ENCODE data around the gene TRPV4. TPM values are rescaled to one million over a fixed set of nuclear protein-coding genes. Genes with fewer than 3 reads are reported as not detected.
A peak's percentile ranks its signal among the peaks of the same experiment; 100 is the strongest.

The TRPV4 gene
- total RNA-seq, 4 donors from 2014 or later, result 0.34 to 0.55 TPM; not detected in 2

DNA sequence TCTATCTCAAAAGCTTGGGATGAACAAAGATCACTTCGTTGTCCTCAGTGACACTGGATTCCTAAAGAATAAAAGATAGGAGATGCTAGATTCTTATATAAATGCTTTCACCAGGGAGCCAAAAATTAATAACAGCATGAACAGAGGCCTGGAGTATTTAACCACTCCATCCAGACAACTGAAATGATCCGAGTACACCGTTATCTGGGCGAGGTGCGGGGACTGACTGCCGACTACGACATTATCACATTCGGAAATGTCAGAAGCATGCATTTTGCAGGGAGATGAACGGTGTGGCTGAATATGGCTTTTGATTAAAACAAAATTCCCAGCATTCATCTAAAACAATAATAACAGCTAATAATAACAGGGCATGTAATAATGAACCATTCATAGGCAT, 56.6 kb downstream of the TRPV4 start:
- Histone ChIP-seq H3K4me3 (no peak overlapping the region), H3K9me3 (no peaks in the 10 kb centered on the region), H3K36me3 (no peaks in the 10 kb centered on the region), H3K4me1 (no peaks in the 10 kb centered on the region), H3K27me3 (no peaks in the 10 kb centered on the region), H3K27ac (no peak overlapping the region)
- intact Hi-C loops (cut with DNase I; ENCODE audit: low total_unique reads), result no loop called here
- no peak for DNase-seq
- no peak for TF ChIP-seq POLR2A (IDR thresholded peaks at IDR 0.05)
- TF ChIP-seq, protein P1, sequence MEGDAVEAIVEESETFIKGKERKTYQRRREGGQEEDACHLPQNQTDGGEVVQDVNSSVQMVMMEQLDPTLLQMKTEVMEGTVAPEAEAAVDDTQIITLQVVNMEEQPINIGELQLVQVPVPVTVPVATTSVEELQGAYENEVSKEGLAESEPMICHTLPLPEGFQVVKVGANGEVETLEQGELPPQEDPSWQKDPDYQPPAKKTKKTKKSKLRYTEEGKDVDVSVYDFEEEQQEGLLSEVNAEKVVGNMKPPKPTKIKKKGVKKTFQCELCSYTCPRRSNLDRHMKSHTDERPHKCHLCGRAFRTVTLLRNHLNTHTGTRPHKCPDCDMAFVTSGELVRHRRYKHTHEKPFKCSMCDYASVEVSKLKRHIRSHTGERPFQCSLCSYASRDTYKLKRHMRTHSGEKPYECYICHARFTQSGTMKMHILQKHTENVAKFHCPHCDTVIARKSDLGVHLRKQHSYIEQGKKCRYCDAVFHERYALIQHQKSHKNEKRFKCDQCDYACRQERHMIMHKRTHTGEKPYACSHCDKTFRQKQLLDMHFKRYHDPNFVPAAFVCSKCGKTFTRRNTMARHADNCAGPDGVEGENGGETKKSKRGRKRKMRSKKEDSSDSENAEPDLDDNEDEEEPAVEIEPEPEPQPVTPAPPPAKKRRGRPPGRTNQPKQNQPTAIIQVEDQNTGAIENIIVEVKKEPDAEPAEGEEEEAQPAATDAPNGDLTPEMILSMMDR (IDR thresholded peaks at IDR 0.05), result no peak

DNA sequence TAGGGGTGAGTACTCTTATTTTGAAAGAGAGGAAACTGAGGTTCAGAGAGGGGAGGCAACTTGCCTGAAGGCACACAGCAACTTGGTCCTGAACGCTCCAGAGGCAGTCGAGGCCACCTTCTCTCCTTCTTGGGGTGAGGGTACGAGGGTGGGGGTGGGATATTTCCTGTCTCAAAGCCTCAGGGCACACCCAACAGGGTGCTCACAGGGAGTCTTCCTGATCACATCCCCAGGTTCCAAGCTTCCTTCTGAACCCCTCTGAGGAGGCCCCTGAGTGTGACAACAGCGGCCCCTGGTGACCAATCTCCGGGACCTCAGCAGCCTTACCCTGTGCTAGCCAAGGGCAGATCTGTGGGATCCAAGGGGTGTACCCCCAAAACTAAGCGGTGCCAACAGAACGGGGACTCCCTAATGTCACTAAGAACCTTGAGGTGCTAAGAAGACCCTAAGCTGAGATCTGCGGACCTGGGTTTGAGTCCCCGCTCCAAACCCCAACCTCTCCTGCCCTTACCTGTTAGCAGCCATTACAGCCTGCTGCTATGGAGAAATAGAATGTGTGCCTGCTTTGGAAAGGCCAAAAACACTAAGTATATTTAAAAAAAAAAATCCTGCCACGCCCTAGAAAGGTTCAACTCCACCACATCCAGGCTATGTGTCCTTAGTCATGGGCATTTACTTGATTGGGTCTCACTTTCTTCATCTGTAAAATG, 57.9 kb downstream of the TRPV4 start:
- no peaks in the 10 kb centered on the region for H3K4me1 ChIP-seq
- intact Hi-C loops (cut with DNase I; ENCODE audit: low total_unique reads), result no loop called here
- H3K27me3 ChIP-seq, result no peaks in the 10 kb centered on the region
- H3K27ac ChIP-seq, result no peak overlapping the region
- no peaks in the 10 kb centered on the region for H3K9me3 ChIP-seq
- no peaks in the 10 kb centered on the region for H3K36me3 ChIP-seq
- H3K4me3 ChIP-seq, result no peak overlapping the region
- TF ChIP-seq POLR2A (IDR thresholded peaks at IDR 0.05), result no peak
- TF ChIP-seq, protein P1 (IDR thresholded peaks at IDR 0.05), result peak; percentile 63 to 84 (median 83)
- DNase-seq, result peak; percentile 54 to 67

DNA sequence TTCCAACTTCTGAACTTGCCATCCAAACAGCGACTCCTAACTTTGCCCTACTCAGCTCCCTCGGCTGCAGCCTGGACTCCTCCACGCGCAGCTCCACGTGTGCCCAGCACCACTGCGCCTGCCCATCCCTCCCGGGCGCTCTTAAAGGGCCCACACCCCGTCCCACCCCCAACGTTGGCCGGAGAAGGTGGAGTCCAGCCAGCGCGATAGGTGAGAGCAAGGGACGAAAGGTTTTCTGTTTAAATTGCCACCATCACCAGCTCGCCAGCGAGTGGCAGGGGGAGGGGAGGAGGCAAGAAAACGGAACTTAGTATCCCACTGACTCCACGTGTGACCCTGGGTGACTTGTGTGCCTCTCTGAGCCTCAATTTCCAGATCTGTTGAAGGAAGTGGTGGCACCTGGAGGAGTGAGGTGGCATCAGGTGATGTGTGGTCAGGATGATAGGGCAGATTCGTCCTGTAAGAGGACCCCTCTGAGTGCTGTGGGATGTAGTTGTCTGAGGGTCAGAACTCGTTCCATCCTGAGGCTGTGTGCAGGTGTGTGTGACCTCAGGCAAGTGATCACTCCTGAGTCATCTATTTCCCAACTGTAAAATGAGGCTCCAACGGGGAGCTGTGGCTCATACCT, 59.7 kb downstream of the TRPV4 start:
- Histone ChIP-seq H3K36me3 (no peaks in the 10 kb centered on the region), H3K9me3 (no peaks in the 10 kb centered on the region), H3K4me1 (no peaks in the 10 kb centered on the region), H3K27ac (no peak overlapping the region), H3K4me3 (no peak overlapping the region), H3K27me3 (no peaks in the 10 kb centered on the region)
- intact Hi-C loops (cut with DNase I; ENCODE audit: low total_unique reads), result no loop called here
- no peak for DNase-seq
- TF ChIP-seq POLR2A (IDR thresholded peaks at IDR 0.05), result no peak
- TF ChIP-seq, protein P1 (IDR thresholded peaks at IDR 0.05), result no peak

DNA sequence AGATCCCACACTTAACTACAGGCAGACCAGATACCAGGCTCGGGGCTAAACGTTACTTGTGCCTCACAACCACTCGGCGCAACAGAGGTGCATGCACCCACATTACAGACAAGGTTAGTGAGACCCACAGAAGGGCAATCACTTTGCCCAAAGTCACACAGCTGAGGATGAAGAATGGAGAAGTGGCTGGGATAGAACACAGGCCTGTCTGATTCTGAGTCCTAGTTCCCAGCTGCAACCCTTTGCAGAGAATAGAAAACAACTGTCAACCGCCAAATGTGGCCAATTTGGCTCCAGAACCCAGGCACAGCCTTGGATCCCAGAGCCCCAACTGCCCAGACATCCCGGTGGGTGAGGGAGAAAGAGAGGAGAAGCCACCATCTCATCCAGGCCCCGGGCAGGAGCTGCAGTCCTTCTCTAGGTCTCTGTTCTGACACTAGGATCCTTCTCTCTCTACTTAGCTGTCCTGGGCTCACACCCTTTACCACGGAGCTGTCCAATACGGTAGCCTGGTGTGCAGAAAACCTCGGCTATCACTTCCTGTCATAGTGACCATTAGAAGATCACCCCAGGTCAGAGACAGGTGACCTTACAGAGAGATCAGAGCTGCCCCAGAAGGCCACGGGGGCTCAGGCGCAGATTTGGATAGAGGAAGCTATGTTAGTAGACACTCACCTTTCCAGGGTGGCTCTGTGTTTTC, 60.4 kb downstream of the TRPV4 start:
- Histone ChIP-seq H3K27me3 (no peaks in the 10 kb centered on the region), H3K27ac (no peak overlapping the region), H3K36me3 (no peaks in the 10 kb centered on the region), H3K4me3 (no peak overlapping the region), H3K4me1 (no peaks in the 10 kb centered on the region), H3K9me3 (no peaks in the 10 kb centered on the region)
- intact Hi-C loops (cut with DNase I; ENCODE audit: low total_unique reads), result no loop called here
- no peak for DNase-seq
- TF ChIP-seq POLR2A (IDR thresholded peaks at IDR 0.05), result no peak
- TF ChIP-seq, protein P1 (IDR thresholded peaks at IDR 0.05), result no peak

Measured in uterus (tissue), 4 donors.